Ureter (tissue), 1 donor: Measurements from ENCODE around the gene FTL. TPM values are rescaled to one million over a fixed set of nuclear protein-coding genes. Genes with fewer than 3 reads are reported as not detected.
A peak's percentile ranks its signal among the peaks of the same experiment; 100 is the strongest.

Source experiments
- DNase-seq: peaks from one replicate; pipeline ENCODE4 v3.0.0-alpha.2; 2020; ENCODE audit warnings: low spot score
- total RNA-seq: library from RNA; stranded (reverse); gene quantifications from one replicate; pipeline ENCODE4 v1.2.4, GENCODE V29; 2023
- donor health status: DM: yes; HTN: yes; CAD: no.

FTL gene
- total RNA-seq, 1 donor from 2014 or later: 1,526 TPM

- DNase-seq: peak; percentile 92
Observed at GRCh38 chr19:48965806-48966540, 864 bp downstream of the FTL start.

- no peak for DNase-seq
Observed at GRCh38 chr19:48966541-48967345, 1.6 kb downstream of the FTL start.

GRCh38 chr19:48967346-48968178 lies 2.5 kb downstream of the FTL start:
- DNase-seq: peak; percentile 55

GRCh38 chr19:48968179-48968661 lies 3.1 kb downstream of the FTL start:
- no peak for DNase-seq

- DNase-seq: no peak
Observed at GRCh38 chr19:48968813-48969218, 3.7 kb downstream of the FTL start.

GRCh38 chr19:48969276-48970138 lies 4.4 kb downstream of the FTL start:
- DNase-seq: no peak

GRCh38 chr19:48970139-48970766 lies 5.1 kb downstream of the FTL start:
- DNase-seq: no peak

- DNase-seq: peak; percentile 77
Observed at GRCh38 chr19:48970923-48971395, 5.8 kb downstream of the FTL start.

- DNase-seq: no peak
Observed at GRCh38 chr19:48975947-48976847, 11.1 kb downstream of the FTL start.

GRCh38 chr19:48977061-48977460 lies 12.0 kb downstream of the FTL start:
- DNase-seq: no peak

- no peak for DNase-seq
Observed at GRCh38 chr19:48982280-48982679, 17.2 kb downstream of the FTL start.

- DNase-seq: no peak
Observed at GRCh38 chr19:48985711-48986110, 20.6 kb downstream of the FTL start.

GRCh38 chr19:48986211-48986610 lies 21.1 kb downstream of the FTL start:
- no peak for DNase-seq

- DNase-seq: no peak
Observed at GRCh38 chr19:48987323-48987722, 22.2 kb downstream of the FTL start.

- no peak for DNase-seq
Observed at GRCh38 chr19:48988286-48988685, 23.2 kb downstream of the FTL start.

GRCh38 chr19:48988860-48989259 lies 23.8 kb downstream of the FTL start:
- DNase-seq: no peak

GRCh38 chr19:48989701-48990291 lies 24.7 kb downstream of the FTL start:
- DNase-seq: no peak

- no peak for DNase-seq
Observed at GRCh38 chr19:48990400-48990799, 25.3 kb downstream of the FTL start.

GRCh38 chr19:48991011-48991609 lies 26.0 kb downstream of the FTL start:
- no peak for DNase-seq
